HG02840 (cell line): ENCODE data around the gene CXorf66.
"Not testable (repeated sequence)": the region's sequence is repeated elsewhere in the genome, so short reads cannot be mapped to it uniquely, and the experiment has no call there.

Source experiments
- ATAC-seq: cut with Tn5 transposase; IDR thresholded peaks from one replicate; pipeline ENCODE4 v1.9.1; 2021; ENCODE audit warnings: mild to moderate bottlenecking, moderate library complexity, moderate number of reproducible peaks; ENCODE audit not compliant: unreplicated experiment, low FRiP score

CXorf66 gene

GRCh38 chrX:139930401-139930800 is 34.9 kb downstream of the CXorf66 start:
- no peak for ATAC-seq

DNA sequence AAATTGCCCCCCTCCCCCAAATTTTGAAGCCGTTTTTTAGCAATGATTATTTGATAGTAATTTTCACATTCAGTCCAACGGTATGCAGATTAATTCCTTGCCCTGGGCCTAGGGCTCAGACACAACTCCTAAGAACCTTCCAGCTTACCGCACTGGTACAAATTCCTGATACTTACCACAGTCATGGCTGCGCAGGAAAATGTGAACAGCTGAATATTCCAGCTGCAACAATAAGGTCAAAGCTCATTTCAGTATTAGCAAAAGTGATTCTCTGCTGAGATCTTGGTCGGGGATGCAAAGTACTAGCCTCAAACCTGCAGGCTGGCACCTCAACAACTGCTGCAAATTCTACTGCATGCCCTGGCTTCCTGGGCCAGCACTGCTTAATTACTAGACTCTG is 35.4 kb downstream of the CXorf66 start:
- ATAC-seq, result no peak

- no peak for ATAC-seq
Observed at GRCh38 chrX:139924696-139925095, 40.6 kb downstream of the CXorf66 start.

- ATAC-seq, result no peak
Observed at GRCh38 chrX:139924069-139924695, 41.1 kb downstream of the CXorf66 start.

DNA sequence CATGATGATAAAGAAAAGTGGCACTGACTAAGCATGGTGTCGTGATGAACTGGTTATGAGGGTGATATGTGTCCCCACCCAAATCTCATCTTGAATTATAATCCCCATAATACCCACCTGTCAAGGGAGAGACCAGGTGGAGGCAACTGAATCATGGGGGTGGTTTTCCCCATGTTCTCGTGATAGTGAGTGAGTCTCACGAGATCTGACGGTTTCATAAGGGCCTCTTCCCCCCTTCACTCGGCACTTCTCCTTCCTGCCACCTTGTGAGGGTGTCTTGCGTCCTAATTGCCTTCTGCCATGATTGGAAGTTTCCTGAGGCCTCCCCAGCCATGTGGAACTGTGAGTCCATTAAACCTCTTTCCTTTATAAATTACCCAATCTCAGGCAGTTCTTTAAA is 44.2 kb downstream of the CXorf66 start:
- not testable (repeated sequence) for ATAC-seq

GRCh38 chrX:139920316-139920715 is 45.0 kb downstream of the CXorf66 start:
- ATAC-seq, result no peak

- ATAC-seq, result no peak
Observed at GRCh38 chrX:139914421-139914820, 50.9 kb downstream of the CXorf66 start.

DNA sequence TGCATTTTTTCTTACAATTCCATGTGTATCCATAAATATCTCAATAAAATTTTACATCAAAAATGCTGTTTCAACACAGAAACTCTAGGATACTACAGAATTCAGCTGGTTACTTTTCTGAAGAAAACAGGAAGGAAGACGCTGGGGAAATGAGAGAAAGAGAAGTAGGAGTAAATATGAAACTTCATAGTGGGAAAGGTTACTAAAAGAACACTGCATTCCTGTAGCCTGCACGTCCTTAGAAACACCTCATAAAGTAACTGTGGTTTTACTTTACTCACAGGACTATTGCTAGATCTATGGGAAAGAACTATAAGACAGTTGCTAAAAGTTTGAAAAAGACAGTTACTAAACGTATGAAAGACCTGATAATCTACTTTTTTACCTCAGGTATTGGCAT is 55.6 kb downstream of the CXorf66 start:
- no peak for ATAC-seq

DNA sequence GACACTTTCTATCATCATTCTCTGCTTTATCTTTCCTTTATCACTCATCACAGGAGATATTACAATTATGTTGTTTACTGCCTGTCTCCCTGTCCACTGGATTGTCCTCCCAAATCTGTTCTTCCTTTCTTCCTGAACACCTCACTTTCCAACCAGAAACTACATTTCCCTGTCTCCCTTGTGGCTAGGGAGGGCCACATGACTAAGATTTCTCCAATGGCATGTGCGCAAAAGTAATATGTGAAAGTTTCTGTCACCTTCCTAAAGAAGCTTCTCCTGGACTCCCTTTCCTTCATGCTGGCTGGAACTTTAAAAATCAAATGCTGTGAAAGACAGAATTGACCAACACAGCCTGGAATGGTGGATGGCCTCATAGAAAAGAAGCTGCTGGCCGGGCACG is 58.2 kb downstream of the CXorf66 start:
- ATAC-seq, result no peak

- ATAC-seq, result no peak
Observed at GRCh38 chrX:139905743-139906142, 59.6 kb downstream of the CXorf66 start.
